Activated naive CD4-positive, alpha-beta T cell treated with anti-CD3 and anti-CD28 coated beads, Interleukin-2, amount 50 U/mL, for 72 hours (primary cell): ENCODE data around the gene CDC42EP5. TPM values are rescaled to one million over a fixed set of nuclear protein-coding genes. Genes with fewer than 3 reads are reported as not detected.
"Not testable (repeated sequence)": the region's sequence is repeated elsewhere in the genome, so short reads cannot be mapped to it uniquely, and the experiment has no call there.

Experiments used
- ATAC-seq, 2 donors: fragments of 150-1000 bp; cut with Tn5 transposase; 2 replicates each; pipeline ENCODE4 v1.10.0; 2021; ENCODE audit warnings: mild to moderate bottlenecking in 2 of 2, moderate library complexity in 2 of 2
- DNase-seq, 2 donors: peaks; one replicate each; pipeline ENCODE4 v3.0.0; 2021 to 2022; ENCODE audit warnings: low spot score in 2 of 2
- H3K27ac Mint-ChIP-seq, 2 donors: one replicate each; pipeline ENCODE4 v1.8.0; 2022; ENCODE audit warnings: mild to moderate bottlenecking in 2 of 2, mixed read lengths in 2 of 2
- H3K36me3 Mint-ChIP-seq, 2 donors: one replicate each; pipeline ENCODE4 v1.8.0; 2022; ENCODE audit warnings: mixed read lengths in 2 of 2
- H3K9me3 Mint-ChIP-seq, 2 donors: one replicate each; pipeline ENCODE4 v1.8.0; 2022; ENCODE audit warnings: mixed read lengths in 2 of 2
- total RNA-seq, 2 donors: library from RNA; stranded (reverse); gene quantifications; one replicate each; pipeline ENCODE4 v1.2.3, GENCODE V29; 2022

Gene CDC42EP5
- total RNA-seq, 2 donors from 2014 or later, result not detected

- ATAC-seq, H3K27ac Mint-ChIP-seq, DNase-seq, H3K9me3 Mint-ChIP-seq: not testable (repeated sequence)
- peaks cover 34 to 35% of the 10 kb centered on the region in 2 donors for H3K36me3 Mint-ChIP-seq
Measured at GRCh38 chr19:54446349-54446748, 26.7 kb downstream of the CDC42EP5 start.

- H3K27ac Mint-ChIP-seq, result no peak overlapping the region
- no peak for ATAC-seq
Measured at GRCh38 chr19:54444737-54445136, 28.4 kb downstream of the CDC42EP5 start.

GRCh38 chr19:54440641-54441040 is 32.5 kb downstream of the CDC42EP5 start:
- Mint-ChIP-seq H3K27ac (no peak overlapping the region), H3K9me3 (no peaks in the 10 kb centered on the region), H3K36me3 (peaks cover 0 to 6% of the 10 kb centered on the region in 2 donors)
- ATAC-seq (no peak), DNase-seq (no peak)

More at GRCh38 chr19:54444737-54445136, 28.4 kb downstream of the CDC42EP5 start:
- DNase-seq, result no peak
- H3K9me3 Mint-ChIP-seq, result no peaks in the 10 kb centered on the region
- H3K36me3 Mint-ChIP-seq, result peaks cover 18 to 19% of the 10 kb centered on the region in 2 donors

GRCh38 chr19:54439174-54439851 is 33.8 kb downstream of the CDC42EP5 start:
- no peak overlapping the region for H3K27ac Mint-ChIP-seq
- peaks cover 0 to 6% of the 10 kb centered on the region in 2 donors for H3K36me3 Mint-ChIP-seq
- H3K9me3 Mint-ChIP-seq, result no peaks in the 10 kb centered on the region
- DNase-seq (no peak), ATAC-seq (peak in 1 of 2 donors; percentile 62)

GRCh38 chr19:54436628-54437252 is 36.4 kb downstream of the CDC42EP5 start:
- H3K27ac Mint-ChIP-seq, result no peak overlapping the region
- no peaks in the 10 kb centered on the region for H3K9me3 Mint-ChIP-seq
- no peaks in the 10 kb centered on the region for H3K36me3 Mint-ChIP-seq
- ATAC-seq, result no peak
- no peak for DNase-seq

GRCh38 chr19:54436031-54436523 is 37.0 kb downstream of the CDC42EP5 start:
- no peak for ATAC-seq
- no peaks in the 10 kb centered on the region for H3K36me3 Mint-ChIP-seq
- H3K27ac Mint-ChIP-seq, result no peak overlapping the region
- no peaks in the 10 kb centered on the region for H3K9me3 Mint-ChIP-seq
- no peak for DNase-seq

- H3K27ac Mint-ChIP-seq, result no peak overlapping the region
- no peak for ATAC-seq
- DNase-seq, result no peak
- no peaks in the 10 kb centered on the region for H3K36me3 Mint-ChIP-seq
- H3K9me3 Mint-ChIP-seq, result no peaks in the 10 kb centered on the region
Measured at GRCh38 chr19:54435551-54436016, 37.5 kb downstream of the CDC42EP5 start.

- DNase-seq (no peak), ATAC-seq (peak in 1 of 2 donors; percentile 42)
- Mint-ChIP-seq H3K36me3 (no peaks in the 10 kb centered on the region), H3K9me3 (no peaks in the 10 kb centered on the region), H3K27ac (no peak overlapping the region)
Measured at GRCh38 chr19:54434873-54435214, 38.3 kb downstream of the CDC42EP5 start.

GRCh38 chr19:54434112-54434872 is 38.8 kb downstream of the CDC42EP5 start:
- Mint-ChIP-seq H3K9me3 (no peaks in the 10 kb centered on the region), H3K36me3 (no peaks in the 10 kb centered on the region), H3K27ac (no peak overlapping the region)
- DNase-seq, result no peak
- no peak for ATAC-seq

- Mint-ChIP-seq H3K9me3 (no peaks in the 10 kb centered on the region), H3K36me3 (no peaks in the 10 kb centered on the region), H3K27ac (no peak overlapping the region)
- DNase-seq (no peak), ATAC-seq (no peak)
Measured at GRCh38 chr19:54433697-54434096, 39.4 kb downstream of the CDC42EP5 start.

GRCh38 chr19:54432144-54432738 is 40.9 kb downstream of the CDC42EP5 start:
- ATAC-seq, result no peak
- no peak for DNase-seq
- no peak overlapping the region for H3K27ac Mint-ChIP-seq
- H3K9me3 Mint-ChIP-seq, result no peaks in the 10 kb centered on the region
- no peaks in the 10 kb centered on the region for H3K36me3 Mint-ChIP-seq

- no peaks in the 10 kb centered on the region for H3K36me3 Mint-ChIP-seq
- no peak for DNase-seq
- H3K27ac Mint-ChIP-seq, result no peak overlapping the region
- H3K9me3 Mint-ChIP-seq, result no peaks in the 10 kb centered on the region
- no peak for ATAC-seq
Measured at GRCh38 chr19:54431255-54431838, 41.7 kb downstream of the CDC42EP5 start.

GRCh38 chr19:54430306-54431254 is 42.5 kb downstream of the CDC42EP5 start:
- Mint-ChIP-seq H3K36me3 (no peaks in the 10 kb centered on the region), H3K9me3 (no peaks in the 10 kb centered on the region), H3K27ac (no peak overlapping the region)
- ATAC-seq (peak; percentile 53 to 88), DNase-seq (peak in 1 of 2 donors; percentile 61)

- DNase-seq (no peak), ATAC-seq (no peak)
- Mint-ChIP-seq H3K9me3 (no peaks in the 10 kb centered on the region), H3K36me3 (no peaks in the 10 kb centered on the region), H3K27ac (peak overlapping the region in 1 of 2 donors; percentile 19)
Measured at GRCh38 chr19:54429545-54430227, 43.4 kb downstream of the CDC42EP5 start.

GRCh38 chr19:54429176-54429495 is 44.0 kb downstream of the CDC42EP5 start:
- Mint-ChIP-seq H3K9me3 (no peaks in the 10 kb centered on the region), H3K27ac (peak overlapping the region; percentile 19 to 44), H3K36me3 (no peaks in the 10 kb centered on the region)
- ATAC-seq, result no peak
- no peak for DNase-seq
